Measurements from ENCODE around the gene MAP4. TPM values are rescaled to one million over a fixed set of nuclear protein-coding genes. Genes with fewer than 3 reads are reported as not detected.
A peak's percentile ranks its signal among the peaks of the same experiment; 100 is the strongest.

The MAP4 gene
- total and polyA plus RNA-seq, 2 of the 13 experiments (the other 11 are each of a cell fraction or from before 2014, with no cell fraction given), result 33.1 to 38.7 TPM

- no peak for TF ChIP-seq PRDM10 (CRISPR knock-in tag; IDR thresholded peaks at IDR 0.05; ENCODE audit: low read depth)
- TF ChIP-seq ZNF329 (CRISPR knock-in tag; IDR thresholded peaks at IDR 0.05; ENCODE audit: low read depth), result 0 out of 2 replicates have a peak, but pooled peaks have one; percentile 15
- TF ChIP-seq KIAA2018 (CRISPR knock-in tag; IDR thresholded peaks at IDR 0.05; ENCODE audit: borderline replicate concordance), result no peak
- no peak for TF ChIP-seq NFIB (CRISPR knock-in tag; IDR thresholded peaks at IDR 0.05; ENCODE audit: borderline replicate concordance)
- no peak for TF ChIP-seq NR3C1 (CRISPR knock-in tag; IDR thresholded peaks at IDR 0.05)
- no peak for TF ChIP-seq PHB2 (IDR thresholded peaks at IDR 0.05; ENCODE audit: partially characterized antibody)
- no peak for TF ChIP-seq HINFP (CRISPR knock-in tag; IDR thresholded peaks at IDR 0.05; ENCODE audit: low read depth)
- no peak for TF ChIP-seq TGIF2 (CRISPR knock-in tag; IDR thresholded peaks at IDR 0.05)
- TF ChIP-seq PAWR (CRISPR knock-in tag; IDR thresholded peaks at IDR 0.05; ENCODE audit: borderline replicate concordance), result no peak
- TF ChIP-seq ZGPAT (CRISPR knock-in tag; IDR thresholded peaks at IDR 0.05), result no peak
- TF ChIP-seq ZNF362 (CRISPR knock-in tag; IDR thresholded peaks at IDR 0.05; ENCODE audit: borderline replicate concordance), result no peak
These were observed 212.7 kb downstream of the MAP4 start (continued) for GRCh38 chr3:47803480-47804025.
